ENCODE measurements around the gene HOXA9.

DNA sequence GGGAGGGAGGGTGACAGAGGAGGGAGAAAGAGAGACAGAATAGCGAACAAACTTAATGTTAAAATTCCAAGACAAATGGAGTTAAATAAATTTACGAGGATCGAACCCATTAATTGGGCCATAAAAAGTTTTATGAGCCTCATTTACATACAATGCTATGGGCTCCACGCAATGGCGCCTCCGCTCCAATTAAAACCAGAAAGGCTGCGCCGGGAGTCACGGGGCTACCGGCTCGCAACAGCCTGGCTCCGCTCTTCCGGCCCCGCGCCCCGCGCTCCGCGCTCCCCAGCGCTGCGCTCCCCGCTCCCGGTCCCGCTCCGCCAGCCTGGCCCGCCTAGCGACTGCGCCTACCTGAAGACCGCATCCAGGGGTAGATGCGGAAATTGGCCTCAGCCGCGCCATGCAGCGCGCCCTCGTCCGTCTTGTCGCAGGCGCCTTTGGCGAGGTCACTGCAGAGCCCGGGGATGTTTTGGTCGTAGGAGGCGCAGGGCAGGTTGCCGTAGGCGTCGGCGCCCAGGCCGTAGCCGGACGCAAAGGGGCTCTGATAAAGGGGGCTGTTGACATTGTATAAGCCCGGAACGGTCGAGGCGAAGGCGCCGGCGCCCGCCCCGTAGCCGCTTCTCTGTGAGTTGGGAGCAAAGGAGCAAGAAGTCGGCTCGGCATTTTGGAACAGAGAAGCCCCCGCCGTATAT is 9.4 kb downstream of the HOXA9 start:
- TF ChIP-seq, protein P1, sequence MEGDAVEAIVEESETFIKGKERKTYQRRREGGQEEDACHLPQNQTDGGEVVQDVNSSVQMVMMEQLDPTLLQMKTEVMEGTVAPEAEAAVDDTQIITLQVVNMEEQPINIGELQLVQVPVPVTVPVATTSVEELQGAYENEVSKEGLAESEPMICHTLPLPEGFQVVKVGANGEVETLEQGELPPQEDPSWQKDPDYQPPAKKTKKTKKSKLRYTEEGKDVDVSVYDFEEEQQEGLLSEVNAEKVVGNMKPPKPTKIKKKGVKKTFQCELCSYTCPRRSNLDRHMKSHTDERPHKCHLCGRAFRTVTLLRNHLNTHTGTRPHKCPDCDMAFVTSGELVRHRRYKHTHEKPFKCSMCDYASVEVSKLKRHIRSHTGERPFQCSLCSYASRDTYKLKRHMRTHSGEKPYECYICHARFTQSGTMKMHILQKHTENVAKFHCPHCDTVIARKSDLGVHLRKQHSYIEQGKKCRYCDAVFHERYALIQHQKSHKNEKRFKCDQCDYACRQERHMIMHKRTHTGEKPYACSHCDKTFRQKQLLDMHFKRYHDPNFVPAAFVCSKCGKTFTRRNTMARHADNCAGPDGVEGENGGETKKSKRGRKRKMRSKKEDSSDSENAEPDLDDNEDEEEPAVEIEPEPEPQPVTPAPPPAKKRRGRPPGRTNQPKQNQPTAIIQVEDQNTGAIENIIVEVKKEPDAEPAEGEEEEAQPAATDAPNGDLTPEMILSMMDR (IDR thresholded peaks at IDR 0.05; ENCODE audit: low read depth, low read length, missing input control) = no peak
- TF ChIP-seq, protein P2, sequence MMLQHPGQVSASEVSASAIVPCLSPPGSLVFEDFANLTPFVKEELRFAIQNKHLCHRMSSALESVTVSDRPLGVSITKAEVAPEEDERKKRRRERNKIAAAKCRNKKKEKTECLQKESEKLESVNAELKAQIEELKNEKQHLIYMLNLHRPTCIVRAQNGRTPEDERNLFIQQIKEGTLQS (IDR thresholded peaks at IDR 0.05) = no peak
